Stimulated activated CD8-positive, alpha-beta memory T cell treated with anti-CD3 and anti-CD28 coated beads, Interleukin-12 subunit alpha, Interleukin-12 subunit beta, amount 100 ng/mL, for 24 hours (primary cell): Measurements from ENCODE around the gene TACR3.
"Not testable (repeated sequence)": the region's sequence is repeated elsewhere in the genome, so short reads cannot be mapped to it uniquely, and the experiment has no call there.

ENCODE experiments used
- DNase-seq: peaks from one replicate; pipeline ENCODE4 v3.0.0-alpha.2; 2020; ENCODE audit errors: extremely low read depth

Gene TACR3

GRCh38 chr4:103719830-103720207 is at the start of gene TACR3:
Gene TACR3, minus strand, starts transcription at chr4:103719985. Its CDS starts 310 bp downstream, at chr4:103719675.
- no peak for DNase-seq

- no peak for DNase-seq
These were observed 37.8 kb upstream of the TACR3 start for GRCh38 chr4:103757631-103758030.

GRCh38 chr4:103756741-103757140 is 37.0 kb upstream of the TACR3 start:
- DNase-seq = no peak

- no peak for DNase-seq
These were observed 35.1 kb upstream of the TACR3 start for GRCh38 chr4:103754844-103755243.

GRCh38 chr4:103753868-103754653 is 34.3 kb upstream of the TACR3 start:
- no peak for DNase-seq

- DNase-seq = not testable (repeated sequence)
These were observed 3.4 kb upstream of the TACR3 start for GRCh38 chr4:103723150-103723549.

GRCh38 chr4:103721251-103721650 is 1.5 kb upstream of the TACR3 start:
- DNase-seq = no peak

GRCh38 chr4:103720661-103721060 is 876 bp upstream of the TACR3 start:
- DNase-seq = no peak

- DNase-seq = no peak
These were observed 518 bp downstream of the TACR3 start for GRCh38 chr4:103719105-103719829.

GRCh38 chr4:103692615-103693014 is 27.2 kb downstream of the TACR3 start:
- no peak for DNase-seq

- DNase-seq = no peak
These were observed 45.8 kb downstream of the TACR3 start for GRCh38 chr4:103673983-103674382.

GRCh38 chr4:103666764-103667163 is 53.0 kb downstream of the TACR3 start:
- not testable (repeated sequence) for DNase-seq

GRCh38 chr4:103664436-103665075 is 55.2 kb downstream of the TACR3 start:
- DNase-seq = no peak

- no peak for DNase-seq
These were observed 71.2 kb downstream of the TACR3 start for GRCh38 chr4:103648541-103648940.

- no peak for DNase-seq
These were observed 73.8 kb downstream of the TACR3 start for GRCh38 chr4:103645991-103646390.

GRCh38 chr4:103634236-103634635 is 85.5 kb downstream of the TACR3 start:
- DNase-seq = no peak

GRCh38 chr4:103626296-103626695 is 93.5 kb downstream of the TACR3 start:
- DNase-seq = no peak

- DNase-seq = no peak
These were observed 127.9 kb downstream of the TACR3 start for GRCh38 chr4:103591841-103592240.

- no peak for DNase-seq
These were observed 152.2 kb downstream of the TACR3 start for GRCh38 chr4:103567591-103567990.

GRCh38 chr4:103559178-103559577 is 160.6 kb downstream of the TACR3 start:
- DNase-seq = not testable (repeated sequence)
